Measurements from ENCODE around the gene PRDX4.

DNA sequence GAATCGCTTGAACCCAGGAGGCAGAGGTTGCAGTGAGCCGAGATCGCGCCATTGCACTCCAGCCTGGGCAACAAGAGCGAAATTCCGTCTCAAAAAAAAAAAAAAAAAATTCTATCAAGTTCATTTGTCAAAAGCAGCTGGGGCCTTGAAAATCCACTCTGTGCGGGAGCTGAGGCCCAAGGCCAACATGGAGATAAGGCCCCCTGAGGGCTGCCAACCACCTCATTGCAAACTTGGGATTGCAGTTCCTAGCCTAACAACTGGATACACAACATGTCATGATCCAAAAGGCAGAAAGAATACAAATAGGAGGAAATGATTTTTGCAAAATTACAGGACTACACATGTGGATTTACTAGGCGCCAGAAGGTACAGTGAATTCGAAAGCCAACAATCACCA is 22.5 kb upstream of the PRDX4 start:
- TF ChIP-seq CTCF (IDR thresholded peaks at IDR 0.05) (no peak), POLR2A (IDR thresholded peaks at IDR 0.05) (no peak)
